Suprapubic skin (tissue), 4 donors: ENCODE data around the gene SAMD14.

Experiments used
- CTCF ChIP-seq, 2 donors: fragments of 200-600 bp in 1 of 2; fragments of 450-650 bp in 1 of 2; sonication (generic) in 1 of 2; IDR thresholded peaks; one replicate each; pipeline ENCODE4 v1.5.1; 2016 to 2019; ENCODE audit warnings: antibody characterized with exemption in 2 of 2, mild to moderate bottlenecking in 1 of 2, moderate library complexity in 1 of 2
- POLR2A ChIP-seq, 2 donors: fragments of 450-650 bp; IDR thresholded peaks; one replicate each; pipeline ENCODE4 v1.6.1; 2017; ENCODE audit warnings: antibody characterized with exemption in 2 of 2, mild to moderate bottlenecking in 2 of 2, moderate library complexity in 2 of 2
- POLR2AphosphoS5 ChIP-seq, 3 donors: sonication (generic); formaldehyde crosslinking; IDR thresholded peaks; one replicate each; pipeline ENCODE4 v1.6.1; 2017; ENCODE audit warnings: antibody characterized with exemption in 3 of 3

GRCh38 chr17:50147841-50148225 lies 17.9 kb upstream of the SAMD14 start:
- TF ChIP-seq POLR2AphosphoS5 (IDR thresholded peaks at IDR 0.05) (no peak), CTCF (IDR thresholded peaks at IDR 0.05) (no peak), POLR2A (IDR thresholded peaks at IDR 0.05) (no peak)
